GM12878 (cell line): ENCODE data around the gene VWA3B.

Experiments used
- BCL3 ChIP-seq: IDR thresholded peaks from 2 replicates; pipeline ENCODE4 v1.6.1; 2011; ENCODE audit warnings: borderline replicate concordance, low read depth, mild to moderate bottlenecking, moderate library complexity, low read length; ENCODE audit not compliant: insufficient read depth, poor library complexity, severe bottlenecking
- CTCF ChIP-seq, 3 experiments: IDR thresholded peaks in 2 of 3; conservative IDR thresholded peaks in 1 of 3; 2 replicates each; pipeline ENCODE4 v1.5.1; 2011; ENCODE audit warnings: low read depth in 3 of 3, low read length in 3 of 3, mild to moderate bottlenecking in 3 of 3, control low read depth in 2 of 3, moderate library complexity in 2 of 3, inconsistent platforms in 1 of 3, mixed read lengths in 1 of 3; ENCODE audit not compliant: control insufficient read depth in 2 of 3, insufficient read depth in 1 of 3; ENCODE audit errors: extremely low read depth in 1 of 3
- IRF3 ChIP-seq: fragments of 450-650 bp; IDR thresholded peaks from 2 replicates; pipeline ENCODE4 v1.6.1; 2014; ENCODE audit warnings: mild to moderate bottlenecking
- JUND ChIP-seq: IDR thresholded peaks from 2 replicates; pipeline ENCODE4 v1.6.1; 2012; ENCODE audit warnings: low read depth, mild to moderate bottlenecking, low read length, improper control_type of control experiment, moderate library complexity
- KDM1A ChIP-seq: fragments of 200-600 bp; sonication (generic); IDR thresholded peaks from 2 replicates; pipeline ENCODE4 v1.6.1; 2016; ENCODE audit warnings: borderline replicate concordance
- MAX ChIP-seq: IDR thresholded peaks from 2 replicates; pipeline ENCODE4 v1.6.1; 2012; ENCODE audit warnings: low read depth, low read length, improper control_type of control experiment
- MEF2A ChIP-seq: IDR thresholded peaks from 2 replicates; pipeline ENCODE4 v1.6.1; 2011; ENCODE audit warnings: low read depth, mild to moderate bottlenecking, low read length, moderate library complexity; ENCODE audit not compliant: insufficient read depth
- POLR2A ChIP-seq: IDR thresholded peaks from 2 replicates; pipeline ENCODE4 v1.6.1; 2011; ENCODE audit warnings: low read depth, mild to moderate bottlenecking, low read length
- POLR2AphosphoS5 ChIP-seq: IDR thresholded peaks from 2 replicates; pipeline ENCODE4 v1.6.1; 2011; ENCODE audit warnings: mild to moderate bottlenecking, low read length, inconsistent platforms
- STAT1 ChIP-seq: fragments of 450-650 bp; conservative IDR thresholded peaks from 2 replicates; pipeline ENCODE4 v1.6.1; 2014; ENCODE audit warnings: antibody characterized with exemption, mild to moderate bottlenecking
- TAF1 ChIP-seq: IDR thresholded peaks from 2 replicates; pipeline ENCODE4 v1.6.1; 2011; ENCODE audit warnings: mild to moderate bottlenecking, low read depth, low read length, borderline replicate concordance
- USF1 ChIP-seq: IDR thresholded peaks from 2 replicates; pipeline ENCODE4 v1.6.1; 2011; ENCODE audit warnings: borderline replicate concordance, low read depth, mild to moderate bottlenecking, moderate library complexity, mixed read lengths, low read length; ENCODE audit not compliant: insufficient read depth; ENCODE audit errors: extremely low read length
- ZBTB33 ChIP-seq: fragments of 450-650 bp; IDR thresholded peaks from 2 replicates; pipeline ENCODE4 v1.6.1; 2017; ENCODE audit warnings: mild to moderate bottlenecking

GRCh38 chr2:98348066-98348561, 261.1 kb downstream of the VWA3B start:
- TF ChIP-seq CTCF (IDR thresholded peaks at IDR 0.05 in 2 of 3, conservative IDR thresholded peaks at IDR 0.05 in 1 of 3; ENCODE audit: control insufficient read depth in 2 of 3, extremely low read depth in 1 of 3, insufficient read depth in 1 of 3, low read depth in 3 of 3, low read length in 3 of 3) (no peak), IRF3 (no peak), KDM1A (no peak), MAX (no peak), POLR2A (no peak), ZBTB33 (no peak), BCL3 (no peak), USF1 (no peak), POLR2AphosphoS5 (no peak), STAT1 (no peak), TAF1 (no peak), JUND (no peak), MEF2A (no peak)
